Right cardiac atrium (tissue), 5 donors: ENCODE data around the gene TXNDC5. TPM values are rescaled to one million over a fixed set of nuclear protein-coding genes. Genes with fewer than 3 reads are reported as not detected.

Source experiments
- ATAC-seq, 2 donors: fragments of 200-7000 bp; cut with Tn5 transposase; one replicate each; pipeline versions ENCODE4 v1.8.0 to v1.9.1; 2020; ENCODE audit warnings: moderate library complexity in 2 of 2, mild to moderate bottlenecking in 1 of 2
- DNase-seq, 3 donors: peaks; one replicate each; pipeline ENCODE4 v3.0.0-alpha.2; 2020
- H3K27ac ChIP-seq: one replicate; pipeline ENCODE4 v1.5.1; 2013; ENCODE audit warnings: mild to moderate bottlenecking, low read length, control low read depth, moderate library complexity
- H3K27me3 ChIP-seq: one replicate; pipeline ENCODE4 v1.6.1; 2013; ENCODE audit not compliant: control insufficient read depth, insufficient read depth
- H3K4me1 ChIP-seq: one replicate; pipeline ENCODE4 v1.6.1; 2013; ENCODE audit warnings: low read length; ENCODE audit not compliant: control insufficient read depth, insufficient read depth
- H3K4me3 ChIP-seq: one replicate; pipeline ENCODE4 v1.5.1; 2013; ENCODE audit warnings: low read length, control low read depth
- H3K9me3 ChIP-seq: one replicate; pipeline ENCODE4 v1.6.1; 2013; ENCODE audit warnings: low read length; ENCODE audit not compliant: control insufficient read depth
- WGBS: extraction: QIAGEN DNeasy Blood & Tissue Kit; methylation state at CpG from one replicate; pipeline ENCODE4 v1.1.7; 2013; 5-methylcytosine and 5-hydroxymethylcytosine counted together
- intact Hi-C, 4 donors: fragments of 100-400 bp; cut with DNase I; formaldehyde crosslinking; loops; one replicate each; pipeline versions ENCODE4 v1.11.0 to v1.14.0; 2022 to 2023
- long read RNA-seq, 4 donors: library from polyadenylated mRNA; unstranded; transcript quantifications; one replicate each; pipeline ENCODE4 v2.0.0, GENCODE V29; 2020 to 2021
- polyA plus RNA-seq: library from polyadenylated mRNA; stranded (reverse); fragments of 200-250 nt; gene quantifications from one replicate; pipeline ENCODE4 v1.2.3, GENCODE V29; 2013
- total RNA-seq, 4 donors: library from RNA; stranded (reverse); fragmentation: NEBNext Ultra II Directional; extraction: Animal tissue kit (Norgen Biotek cat#: 25700); gene quantifications; one replicate each; pipeline ENCODE4 v1.2.1, GENCODE V29; 2021
- donor health status: healthy with polysubstance abuse.
- donor health status: DM: no; HTN: yes; CAD: no.
- donor health status: DM: no; HTN: no; CAD: no.
- donor health status: DM: no; HTN: yes; CAD: no; lungs with severe emphysema.
- donor health status: DM: yes; HTN: yes; CAD: no.

The TXNDC5 gene
- total RNA-seq: 10 to 100 TPM; 47.0 to 59.5 (median 57.4) TPM
- polyA plus RNA-seq: 38.2 TPM
- long read RNA-seq, donor 1, transcript TXNDC5-201 (10 exons, 2,964 nt): major isoform, 136 of 152 reads
- long read RNA-seq, donor 1, partial matches to known transcripts: 6 of 152 reads
- long read RNA-seq, donor 1, other reads (novel, unspliced or antisense): 7 of 152 reads
- long read RNA-seq, donor 2, transcript TXNDC5-201 (10 exons, 2,964 nt): major isoform, 83 of 88 reads
- long read RNA-seq, donor 2, partial matches to known transcripts: 2 of 88 reads
- long read RNA-seq, donor 2, other reads (novel, unspliced or antisense): 3 of 88 reads
- long read RNA-seq, donor 3, transcript TXNDC5-201 (10 exons, 2,964 nt): major isoform, 5 of 7 reads
- long read RNA-seq, donor 3, partial matches to known transcripts: 0 of 7 reads
- long read RNA-seq, donor 3, other reads (novel, unspliced or antisense): 0 of 7 reads
- long read RNA-seq, donor 4, transcript TXNDC5-201 (10 exons, 2,964 nt): major isoform, 64 of 66 reads
- long read RNA-seq, donor 4, partial matches to known transcripts: 1 of 66 reads
- long read RNA-seq, donor 4, other reads (novel, unspliced or antisense): 1 of 66 reads

DNA sequence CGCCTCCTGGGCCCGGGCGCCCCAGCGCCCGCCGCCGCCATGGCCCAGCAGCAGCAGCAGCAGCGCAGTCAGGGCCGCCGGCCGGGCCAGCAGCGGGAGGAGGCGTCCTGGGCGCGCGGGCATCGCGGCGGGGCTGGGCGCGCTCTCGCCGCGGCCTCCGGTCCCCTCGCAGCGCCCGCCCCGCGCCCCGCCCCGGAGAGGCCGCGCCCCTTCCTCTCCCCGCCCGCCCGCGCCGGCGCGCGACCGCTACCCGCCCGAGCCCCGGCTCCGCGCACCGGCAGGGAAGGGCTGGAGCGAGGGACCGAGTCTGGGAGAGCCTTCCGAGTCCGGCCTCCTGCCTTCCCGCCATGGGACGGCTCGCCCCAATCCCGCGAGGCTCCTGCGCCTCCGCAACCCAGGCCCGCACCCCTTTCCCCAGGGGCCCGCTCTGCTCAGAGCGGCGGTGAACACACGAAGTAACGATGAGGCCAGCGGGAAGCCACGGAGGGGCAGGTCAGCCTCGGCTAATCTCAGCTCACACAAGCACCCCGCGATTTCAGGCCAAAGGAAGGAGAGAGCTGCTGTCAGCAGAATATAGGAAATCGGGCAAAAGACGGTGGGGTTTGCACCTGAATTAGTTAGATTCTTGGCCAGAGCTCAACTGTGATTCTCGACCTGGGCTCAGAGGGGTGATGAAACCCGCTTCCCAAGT lies at the start of gene TXNDC5:
Gene TXNDC5 (minus strand): TSS at position 135 of the 691 bp plus-strand sequence. CDS start 12 bp downstream, at position 123.
- WGBS: 3% methylated on average over 75 of the region's 75 CpGs

DNA sequence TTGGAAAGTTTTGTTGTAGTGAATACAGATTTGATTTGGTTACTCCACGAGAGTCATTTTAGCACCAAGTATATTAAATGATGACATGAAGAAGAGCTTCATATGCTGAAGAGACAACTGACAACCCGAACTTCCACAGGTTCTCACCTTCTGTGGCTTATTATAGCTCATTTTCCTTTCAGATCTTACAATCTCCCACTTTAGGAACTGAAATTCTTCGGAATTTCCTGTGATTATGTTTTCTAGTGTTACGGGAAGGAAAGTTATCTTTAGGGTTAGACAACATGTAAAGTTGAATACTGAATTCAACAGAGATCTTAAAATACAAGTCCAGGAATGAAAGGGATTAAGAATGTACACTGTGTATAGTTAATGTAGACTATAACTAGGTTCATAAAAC lies 49.6 kb upstream of the TXNDC5 start:
- H3K27ac ChIP-seq: no peak overlapping the region
- no peaks in the 10 kb centered on the region for H3K4me1 ChIP-seq
- no peak for DNase-seq
- intact Hi-C loops: no loop called here
- no peak overlapping the region for H3K4me3 ChIP-seq
- ATAC-seq: no peak
- H3K27me3 ChIP-seq: no peaks in the 10 kb centered on the region
- 46% methylated on average over 4 of the region's 4 CpGs for WGBS
- H3K9me3 ChIP-seq: no peaks in the 10 kb centered on the region

More for the DNA sequence above, at the start of gene TXNDC5:
- Histone ChIP-seq H3K27ac (peak within 1 kb of the TSS; percentile 22), H3K9me3 (no peaks in the 10 kb centered on the region), H3K27me3 (no peaks in the 10 kb centered on the region), H3K4me3 (peak within 1 kb of the TSS; percentile 96), H3K4me1 (peaks cover 10% of the 10 kb centered on the region)
- intact Hi-C loops: no loop called here
- DNase-seq: peak; percentile 86 to 94 (median 93)
- peak; percentile 92 to 94 for ATAC-seq

DNA sequence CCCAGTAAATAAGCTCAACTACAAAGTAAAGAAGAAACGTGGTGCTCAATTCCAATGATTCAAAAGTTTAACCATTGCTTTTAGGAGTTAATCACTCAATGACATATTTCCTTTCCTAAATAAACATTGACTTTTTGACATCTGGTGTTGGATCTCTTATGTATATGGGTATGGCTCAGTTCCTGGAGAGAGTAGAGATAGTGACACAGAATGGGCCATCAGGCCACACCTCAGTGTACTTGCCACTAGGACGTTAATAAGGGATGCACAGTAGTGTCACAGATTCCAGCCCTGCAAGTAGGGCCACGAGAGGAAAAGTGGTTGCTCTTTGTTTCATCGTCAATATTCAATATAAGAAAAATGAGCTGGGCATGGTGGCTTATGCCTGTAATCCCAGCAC lies 48.9 kb upstream of the TXNDC5 start:
- H3K27ac ChIP-seq: no peak overlapping the region
- no peaks in the 10 kb centered on the region for H3K27me3 ChIP-seq
- 62% methylated on average over 4 of the region's 4 CpGs for WGBS
- intact Hi-C loops: no loop called here
- no peak overlapping the region for H3K4me3 ChIP-seq
- no peaks in the 10 kb centered on the region for H3K4me1 ChIP-seq
- H3K9me3 ChIP-seq: no peaks in the 10 kb centered on the region
- ATAC-seq (no peak), DNase-seq (no peak)

DNA sequence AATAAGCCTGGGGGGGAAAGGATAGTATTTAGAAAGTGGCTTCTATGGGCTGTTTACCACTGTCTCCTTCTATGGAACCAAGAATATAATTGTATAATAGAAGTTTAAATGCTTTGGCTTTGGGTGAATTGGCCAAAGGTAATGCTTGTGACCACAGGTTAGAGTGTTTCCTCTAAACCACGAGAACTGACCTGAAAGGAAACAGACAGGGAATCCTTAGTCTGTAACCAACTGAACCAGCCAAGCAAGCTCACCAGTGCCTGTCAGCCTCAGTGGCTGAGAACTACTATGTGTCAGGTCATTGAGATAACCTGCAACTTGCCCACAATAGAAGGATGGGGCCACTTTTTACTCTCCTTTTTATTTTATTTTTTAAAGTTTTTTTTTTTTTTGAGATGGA lies 47.9 kb upstream of the TXNDC5 start:
- Histone ChIP-seq H3K4me1 (no peaks in the 10 kb centered on the region), H3K27me3 (no peaks in the 10 kb centered on the region), H3K27ac (no peak overlapping the region), H3K9me3 (no peaks in the 10 kb centered on the region), H3K4me3 (no peak overlapping the region)
- intact Hi-C loops: no loop called here
- ATAC-seq (no peak), DNase-seq (no peak)
- WGBS: 70% methylated on average over 1 of the region's 1 CpG

DNA sequence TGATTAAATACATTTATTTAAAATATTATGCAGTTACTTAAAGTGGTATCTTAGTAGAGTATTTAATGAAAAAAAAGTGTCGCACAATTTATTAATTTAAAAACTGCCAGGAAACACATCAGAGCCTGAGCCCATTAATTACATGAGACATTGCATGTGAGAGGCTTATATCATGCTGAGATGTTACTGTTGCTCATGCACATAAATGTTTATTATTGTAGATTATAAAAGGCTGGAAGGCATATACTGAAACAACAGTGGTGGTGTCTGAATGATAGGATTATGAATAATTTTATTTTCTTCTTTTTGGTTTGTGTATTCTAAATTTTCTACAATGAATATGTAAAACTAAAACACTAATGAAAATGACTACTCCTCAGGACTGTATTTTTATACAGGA lies 45.7 kb upstream of the TXNDC5 start:
- H3K27me3 ChIP-seq: no peaks in the 10 kb centered on the region
- no peak overlapping the region for H3K4me3 ChIP-seq
- intact Hi-C loops: no loop called here
- no peak overlapping the region for H3K27ac ChIP-seq
- ATAC-seq (no peak), DNase-seq (no peak)
- no peaks in the 10 kb centered on the region for H3K9me3 ChIP-seq
- no peaks in the 10 kb centered on the region for H3K4me1 ChIP-seq
- WGBS: 99% methylated on average over 1 of the region's 1 CpG

DNA sequence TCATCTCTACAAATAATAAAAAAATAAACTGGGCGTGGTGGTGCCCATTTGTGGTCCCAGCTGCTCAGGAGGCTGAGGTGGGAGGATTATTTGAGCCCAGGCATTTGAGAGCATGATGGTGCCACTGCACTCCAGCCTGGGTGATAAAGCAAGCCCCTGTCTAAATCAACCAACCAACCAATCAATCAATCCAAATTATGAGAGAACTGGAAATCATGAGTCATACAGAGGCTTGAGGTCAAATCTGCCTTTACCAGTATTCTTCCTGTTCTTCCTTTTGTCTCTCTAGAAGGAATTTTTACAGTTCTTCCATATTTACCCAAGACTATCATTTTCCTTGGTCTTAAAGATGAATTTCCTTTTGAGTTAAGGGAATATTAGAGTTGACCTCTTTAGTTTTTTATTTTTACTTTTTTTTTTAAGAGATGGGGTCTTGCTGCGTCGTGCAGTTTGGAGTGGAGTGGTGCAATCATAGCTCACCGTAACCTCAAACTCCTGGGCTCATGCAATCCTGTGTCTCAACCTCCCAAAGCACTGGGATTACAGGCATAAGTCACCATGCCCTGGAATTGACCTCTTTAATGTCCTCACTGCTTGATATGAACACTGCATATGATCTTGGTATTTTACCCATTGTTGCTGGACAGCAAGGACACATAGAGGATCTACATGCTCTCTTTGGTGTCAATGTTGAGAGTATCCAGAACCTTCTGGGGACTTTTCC lies 44.1 kb upstream of the TXNDC5 start:
- 91% methylated on average over 4 of the region's 4 CpGs for WGBS
- no peaks in the 10 kb centered on the region for H3K4me1 ChIP-seq
- H3K27me3 ChIP-seq: no peaks in the 10 kb centered on the region
- no peaks in the 10 kb centered on the region for H3K9me3 ChIP-seq
- DNase-seq: no peak
- no peak overlapping the region for H3K27ac ChIP-seq
- intact Hi-C loops: no loop called here
- no peak overlapping the region for H3K4me3 ChIP-seq
- no peak for ATAC-seq

DNA sequence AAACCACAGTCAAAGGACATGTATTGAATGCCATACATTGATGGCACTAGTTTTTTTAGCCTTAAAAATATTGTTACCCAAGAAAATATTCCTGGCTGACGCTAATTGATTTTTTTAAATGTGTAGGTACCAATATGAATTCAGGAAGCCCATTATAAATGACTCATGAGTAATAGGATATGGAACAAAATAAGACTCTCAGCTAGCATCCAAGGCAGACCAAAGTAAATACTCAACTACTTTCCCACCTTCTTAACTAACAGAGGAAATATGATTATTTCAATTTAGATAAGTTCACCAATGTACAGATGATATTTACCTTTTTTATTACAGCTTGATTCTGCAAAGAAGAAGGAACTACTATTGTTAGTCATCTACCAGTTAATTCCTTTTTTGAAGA lies 43.2 kb upstream of the TXNDC5 start:
- Histone ChIP-seq H3K4me1 (no peaks in the 10 kb centered on the region), H3K27ac (no peak overlapping the region), H3K27me3 (no peaks in the 10 kb centered on the region), H3K9me3 (no peaks in the 10 kb centered on the region), H3K4me3 (no peak overlapping the region)
- ATAC-seq (no peak), DNase-seq (no peak)
- WGBS: 81% methylated on average over 1 of the region's 1 CpG
- intact Hi-C loops: no loop called here

DNA sequence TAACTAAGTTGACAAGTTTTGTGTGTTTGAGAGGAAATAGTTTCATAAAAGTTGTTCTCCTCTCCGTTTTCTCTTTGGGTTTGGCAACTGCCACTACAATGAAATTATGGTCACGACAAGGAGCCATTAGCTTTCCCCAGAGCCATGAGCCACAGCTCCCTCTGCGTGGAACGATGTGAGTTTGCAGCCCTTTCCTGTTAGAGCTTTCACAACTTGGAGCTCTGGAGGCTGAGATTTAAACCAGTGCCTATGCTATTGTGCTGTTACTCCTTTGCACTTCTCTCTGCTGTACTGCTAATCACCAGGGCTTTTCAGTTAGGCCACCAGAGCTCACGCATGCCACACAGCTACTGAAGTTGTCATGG lies 29.3 kb upstream of the TXNDC5 start:
- intact Hi-C loops: no loop called here
- DNase-seq: peak in 2 of 3 donors; percentile 25 to 58
- WGBS: 52% methylated on average over 5 of the region's 5 CpGs
- H3K4me1 ChIP-seq: no peaks in the 10 kb centered on the region
- H3K4me3 ChIP-seq: no peak overlapping the region
- H3K27ac ChIP-seq: no peak overlapping the region
- peak; percentile 42 to 54 for ATAC-seq
- H3K9me3 ChIP-seq: no peaks in the 10 kb centered on the region
- H3K27me3 ChIP-seq: no peaks in the 10 kb centered on the region

DNA sequence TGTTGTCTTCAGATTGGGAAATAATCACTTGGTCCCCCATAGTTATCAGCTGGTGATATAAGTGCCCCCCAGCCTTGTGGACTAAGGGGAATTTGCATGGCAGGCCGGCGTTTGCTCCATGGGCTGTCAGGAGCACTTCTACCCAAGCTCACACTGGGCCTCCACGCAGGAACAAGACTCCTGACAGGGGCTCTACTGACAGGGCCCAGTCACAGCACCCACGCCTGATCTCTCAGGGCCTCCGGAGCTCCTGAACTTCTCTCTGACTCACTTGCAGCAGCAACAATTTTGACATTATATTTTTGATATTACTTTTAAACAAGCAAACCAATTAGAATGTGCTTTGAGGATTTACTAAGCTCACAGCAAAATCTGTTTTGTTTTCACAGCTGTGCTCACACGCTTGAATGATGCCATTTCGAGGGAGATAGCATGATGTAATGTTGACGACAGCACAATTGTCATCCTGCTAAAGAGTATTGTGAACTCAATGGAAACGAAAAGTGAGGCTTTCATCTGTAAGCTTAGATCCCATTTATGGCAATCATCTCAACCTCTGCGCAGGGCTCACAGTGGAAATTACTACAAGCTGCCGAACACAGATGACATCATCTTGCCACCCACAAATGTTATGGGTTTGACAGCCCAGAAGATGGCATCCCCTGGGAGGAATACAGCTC lies 28.7 kb upstream of the TXNDC5 start:
- ATAC-seq: peak in 1 of 2 donors; percentile 45
- Histone ChIP-seq H3K27me3 (no peaks in the 10 kb centered on the region), H3K4me1 (no peaks in the 10 kb centered on the region), H3K9me3 (no peaks in the 10 kb centered on the region), H3K27ac (no peak overlapping the region), H3K4me3 (no peak overlapping the region)
- DNase-seq: no peak
- intact Hi-C loops: no loop called here
- 71% methylated on average over 11 of the region's 11 CpGs for WGBS

DNA sequence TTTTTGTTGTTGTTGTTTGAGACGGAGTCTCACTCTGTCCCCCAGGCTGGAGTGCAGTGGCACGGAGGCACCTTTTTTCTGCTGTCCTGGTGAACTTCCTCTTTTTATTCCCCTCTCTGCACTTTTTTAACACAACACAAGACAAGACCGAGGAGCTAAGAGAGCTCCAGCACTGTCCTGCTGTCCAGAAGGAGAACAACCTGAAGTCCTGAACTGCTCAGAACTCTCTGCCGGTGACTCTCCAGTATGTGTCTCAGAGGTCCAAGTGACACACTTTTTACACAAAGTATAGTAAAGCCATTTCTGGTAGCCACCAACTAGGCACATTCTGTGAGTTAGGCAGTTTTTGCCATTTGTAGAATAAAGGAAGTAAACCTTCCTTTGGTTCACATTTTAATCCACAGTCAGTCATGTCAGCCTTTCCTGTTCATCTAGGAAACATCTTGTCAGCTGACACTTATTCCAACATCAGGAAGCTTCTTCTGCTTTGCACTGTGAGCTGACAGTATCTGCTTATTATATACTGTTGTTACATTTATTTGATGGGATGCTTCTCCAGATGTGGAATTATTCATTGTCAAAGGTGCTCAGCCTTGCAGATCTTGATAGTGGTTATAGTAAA lies 28.1 kb upstream of the TXNDC5 start:
- intact Hi-C loops: no loop called here

More for the DNA sequence above, 28.1 kb upstream of the TXNDC5 start:
- DNase-seq: no peak
- Histone ChIP-seq H3K27me3 (no peaks in the 10 kb centered on the region), H3K4me3 (no peak overlapping the region), H3K27ac (no peak overlapping the region), H3K9me3 (no peaks in the 10 kb centered on the region), H3K4me1 (no peaks in the 10 kb centered on the region)
- no peak for ATAC-seq
- 85% methylated on average over 4 of the region's 4 CpGs for WGBS
